GM13977 (cell line): ENCODE measurements around the gene TRPM1.

Source experiments
- DNase-seq: peaks from one replicate; pipeline ENCODE4 v3.0.0; 2012; ENCODE audit warnings: low spot score
- CTCF ChIP-seq: IDR thresholded peaks from 2 replicates; pipeline ENCODE4 v1.5.1; 2012; ENCODE audit warnings: mild to moderate bottlenecking, control low read depth; ENCODE audit not compliant: insufficient read depth; ENCODE audit errors: extremely low read depth, missing control alignments
- in situ Hi-C: fragments of 300-500 bp; cut with MboI; formaldehyde crosslinking; loops from one replicate; pipeline ENCODE4 v1.12.0; 2022; ENCODE audit warnings: low sequenced_read_pairs, low pct_unique_long_range_greater_than_20kb, mixed read lengths, inconsistent platforms; ENCODE audit not compliant: unreplicated experiment

TRPM1 gene

GRCh38 chr15:31080591-31081014 is 20.9 kb downstream of the TRPM1 start:
- DNase-seq = peak; percentile 55
- in situ Hi-C loops = no loop called here

GRCh38 chr15:31079519-31079918 is 22.0 kb downstream of the TRPM1 start:
- no peak for DNase-seq
- in situ Hi-C loops = no loop called here
- TF ChIP-seq CTCF = no peak

More at GRCh38 chr15:31080591-31081014, 20.9 kb downstream of the TRPM1 start:
- TF ChIP-seq CTCF = no peak

- in situ Hi-C loops = no loop called here
- TF ChIP-seq CTCF = no peak
- no peak for DNase-seq
These were observed 23.1 kb downstream of the TRPM1 start for GRCh38 chr15:31078471-31078870.

GRCh38 chr15:31077941-31078340 is 23.6 kb downstream of the TRPM1 start:
- in situ Hi-C loops = no loop called here
- no peak for DNase-seq
- TF ChIP-seq CTCF = no peak

- in situ Hi-C loops = no loop called here
These were observed 24.3 kb downstream of the TRPM1 start for GRCh38 chr15:31077181-31077580.

GRCh38 chr15:31074321-31074720 is 27.2 kb downstream of the TRPM1 start:
- in situ Hi-C loops = no loop called here
- no peak for TF ChIP-seq CTCF
- no peak for DNase-seq

More at GRCh38 chr15:31077181-31077580, 24.3 kb downstream of the TRPM1 start:
- no peak for TF ChIP-seq CTCF
- DNase-seq = no peak

- in situ Hi-C loops = no loop called here
- no peak for TF ChIP-seq CTCF
These were observed 30.7 kb downstream of the TRPM1 start for GRCh38 chr15:31070867-31071266.

More at GRCh38 chr15:31070867-31071266, 30.7 kb downstream of the TRPM1 start:
- no peak for DNase-seq
